CD4-positive, alpha-beta T cell treated with Interleukin-17A for 1 hour (primary cell): ENCODE results near the gene SULT1A2.
"Not testable (repeated sequence)": the region's sequence is repeated elsewhere in the genome, so short reads cannot be mapped to it uniquely, and the experiment has no call there.

ENCODE experiments used
- DNase-seq: peaks from one replicate; pipeline ENCODE4 v3.0.0-alpha.2; 2020

Gene SULT1A2

GRCh38 chr16:28596840-28597691 lies at the start of gene SULT1A2:
SULT1A2 (minus strand) TSS chr16:28597050; CDS start chr16:28595930, 1,120 bp downstream.
- DNase-seq: no peak

GRCh38 chr16:28639959-28640358 lies 43.1 kb upstream of the SULT1A2 start:
- DNase-seq: not testable (repeated sequence)

- DNase-seq: not testable (repeated sequence)
These were observed 41.5 kb upstream of the SULT1A2 start for GRCh38 chr16:28638359-28638758.

GRCh38 chr16:28637765-28638164 lies 40.9 kb upstream of the SULT1A2 start, which contains the start of gene NPIPB8:
NPIPB8 (plus strand) TSS chr16:28638065; CDS start chr16:28638361, 296 bp downstream.
- not testable (repeated sequence) for DNase-seq

- DNase-seq: not testable (repeated sequence)
These were observed 39.4 kb upstream of the SULT1A2 start for GRCh38 chr16:28636093-28636823.

GRCh38 chr16:28630905-28631304 lies 34.1 kb upstream of the SULT1A2 start:
- not testable (repeated sequence) for DNase-seq

GRCh38 chr16:28623172-28623711 lies 26.4 kb upstream of the SULT1A2 start:
- DNase-seq: peak; percentile 66

GRCh38 chr16:28622532-28623171 lies 25.8 kb upstream of the SULT1A2 start:
- not testable (repeated sequence) for DNase-seq

GRCh38 chr16:28621481-28622155 lies 24.8 kb upstream of the SULT1A2 start:
- DNase-seq: no peak

- DNase-seq: not testable (repeated sequence)
These were observed 23.5 kb upstream of the SULT1A2 start for GRCh38 chr16:28620316-28620715.

- no peak for DNase-seq
These were observed 21.0 kb upstream of the SULT1A2 start for GRCh38 chr16:28617874-28618273.

- no peak for DNase-seq
These were observed 19.8 kb upstream of the SULT1A2 start for GRCh38 chr16:28616636-28617035.

- DNase-seq: not testable (repeated sequence)
These were observed 19.4 kb upstream of the SULT1A2 start for GRCh38 chr16:28616224-28616577.

GRCh38 chr16:28615486-28616223 lies 18.8 kb upstream of the SULT1A2 start:
- DNase-seq: peak; percentile 47

- DNase-seq: not testable (repeated sequence)
These were observed 17.7 kb upstream of the SULT1A2 start for GRCh38 chr16:28614561-28614960.

GRCh38 chr16:28613912-28614311 lies 17.1 kb upstream of the SULT1A2 start:
- DNase-seq: not testable (repeated sequence)

GRCh38 chr16:28612359-28613280 lies 15.8 kb upstream of the SULT1A2 start:
- not testable (repeated sequence) for DNase-seq

- no peak for DNase-seq
These were observed 13.8 kb upstream of the SULT1A2 start for GRCh38 chr16:28610595-28611191.

- DNase-seq: no peak
These were observed 13.1 kb upstream of the SULT1A2 start, which contains the start of gene SULT1A1 for GRCh38 chr16:28609631-28610594. SULT1A1 (minus strand) TSS chr16:28610044; CDS start chr16:28608855, 1,189 bp downstream.
